HS-5 (cell line): ENCODE measurements around the gene GADD45A.
A peak's percentile ranks its signal among the peaks of the same experiment; 100 is the strongest.

Experiments
- DNase-seq: peaks from one replicate; pipeline ENCODE4 v3.0.0-alpha.2; 2012; ENCODE audit warnings: low read depth

The GADD45A gene

GRCh38 chr1:67668660-67669059, 16.3 kb upstream of the GADD45A start:
- no peak for DNase-seq

GRCh38 chr1:67672260-67672803, 12.7 kb upstream of the GADD45A start:
- DNase-seq = no peak

DNA sequence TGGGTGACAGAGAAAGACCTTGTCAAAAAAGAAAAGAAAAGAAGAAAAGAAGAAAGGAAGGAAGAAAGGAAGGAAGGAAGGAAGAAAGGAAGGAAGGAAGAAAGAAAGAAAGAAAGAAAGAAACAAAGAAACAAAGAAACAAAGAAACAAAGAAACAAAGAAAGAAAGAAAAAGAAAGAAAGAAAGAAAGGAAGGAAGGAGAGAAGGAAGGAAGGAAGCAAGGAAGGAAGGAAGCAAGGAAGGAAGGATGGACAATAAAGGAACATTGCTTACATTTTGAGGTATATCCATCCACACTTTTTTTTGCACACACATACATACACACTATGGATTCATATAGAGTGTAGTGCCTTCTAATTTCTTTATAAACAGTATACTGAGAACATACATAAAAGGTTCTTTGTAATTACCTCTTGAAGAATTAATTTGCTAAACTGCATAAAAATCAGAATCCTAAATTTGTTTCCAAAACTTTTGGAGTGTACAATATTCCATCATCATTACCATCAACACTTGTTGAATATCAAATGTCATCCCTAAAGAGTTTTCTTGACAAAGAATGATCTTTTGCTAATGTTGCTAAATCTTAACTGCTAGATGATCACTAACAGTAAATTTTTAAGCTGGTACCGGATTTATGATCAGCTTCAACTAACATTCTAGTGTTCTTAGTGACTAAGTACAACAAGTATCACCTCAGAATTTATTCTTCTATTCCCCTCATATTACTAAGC, 11.4 kb upstream of the GADD45A start:
- DNase-seq = no peak

DNA sequence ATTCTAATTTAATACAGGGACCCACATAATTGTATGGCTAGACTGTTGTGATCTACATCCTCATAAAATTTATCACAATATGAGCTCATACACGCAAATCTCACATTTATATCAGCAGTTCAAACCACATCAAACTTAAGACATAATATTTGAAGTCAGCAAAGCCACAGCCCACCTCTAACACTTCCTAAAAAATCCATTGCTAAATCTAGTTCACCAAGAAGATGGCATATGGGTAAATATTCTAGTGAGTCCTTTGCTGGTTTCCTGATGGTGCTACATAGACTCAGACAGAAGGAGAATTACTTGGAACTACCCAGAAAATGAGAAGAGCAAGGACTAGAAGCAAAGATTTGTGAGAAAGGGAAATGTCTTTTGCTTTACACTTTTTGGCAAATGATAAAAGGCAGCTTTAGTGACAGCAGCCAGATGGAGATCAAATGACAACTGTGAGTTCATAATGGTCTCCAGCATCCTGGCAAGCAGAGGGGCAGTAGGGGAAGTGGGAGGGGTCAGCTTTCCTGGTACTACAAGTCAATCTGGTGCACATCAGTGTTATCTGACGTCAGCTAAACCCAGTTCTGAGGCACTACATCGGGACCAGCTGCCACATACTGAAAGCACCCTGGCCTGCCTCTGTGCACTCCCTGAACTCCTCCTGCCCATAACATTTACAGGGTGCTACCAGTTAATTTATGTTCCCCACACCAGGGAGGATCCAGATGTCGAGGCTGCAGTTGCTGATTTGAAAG, 10.6 kb upstream of the GADD45A start:
- no peak for DNase-seq

GRCh38 chr1:67675800-67676199, 9.2 kb upstream of the GADD45A start:
- DNase-seq = no peak

GRCh38 chr1:67676287-67676686, 8.7 kb upstream of the GADD45A start:
- DNase-seq = no peak

- no peak for DNase-seq
These were observed 8.1 kb upstream of the GADD45A start for GRCh38 chr1:67676946-67677345.

GRCh38 chr1:67677408-67677807, 7.6 kb upstream of the GADD45A start:
- no peak for DNase-seq

DNA sequence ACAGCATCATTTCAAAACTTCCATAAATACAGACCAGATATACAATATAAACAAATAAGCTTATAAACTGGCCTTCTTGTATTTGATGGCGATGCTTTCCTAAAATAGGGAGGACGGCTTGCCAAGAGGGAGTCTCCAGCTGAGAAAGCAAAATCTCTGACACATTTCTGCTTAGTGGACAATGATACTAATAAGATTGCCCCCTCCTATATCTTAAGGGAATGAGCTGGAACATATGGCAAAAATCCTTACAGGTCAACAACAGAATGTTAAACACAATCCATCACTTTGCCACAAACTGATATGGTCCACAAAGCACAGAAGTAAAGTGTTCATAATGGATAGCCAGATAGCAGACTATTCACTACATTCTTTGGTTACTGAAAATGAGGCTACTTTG, 7.1 kb upstream of the GADD45A start:
- DNase-seq = no peak

GRCh38 chr1:67679691-67680090, 5.3 kb upstream of the GADD45A start:
- DNase-seq = no peak

DNA sequence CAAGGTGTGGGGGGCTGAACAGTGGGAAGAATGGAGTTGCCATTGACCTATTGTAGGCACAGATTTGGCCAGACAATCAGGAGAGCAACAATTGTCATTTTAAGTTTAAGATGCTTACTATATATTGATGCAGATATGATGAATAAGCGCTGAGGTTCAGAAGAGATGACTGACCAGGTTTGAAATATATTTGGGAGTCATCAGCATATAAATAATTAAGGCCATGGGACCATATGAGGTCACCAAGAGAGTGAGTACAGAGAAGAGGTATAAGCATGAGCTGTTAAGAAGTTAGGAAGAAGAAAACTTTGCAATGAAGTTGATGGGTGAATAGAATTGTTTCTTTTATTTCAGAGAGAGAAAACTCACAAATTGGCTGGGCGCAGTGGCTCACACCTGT, 4.5 kb upstream of the GADD45A start:
- DNase-seq = no peak

GRCh38 chr1:67682659-67683197, 2.3 kb upstream of the GADD45A start:
- peak; percentile 96 for DNase-seq

DNA sequence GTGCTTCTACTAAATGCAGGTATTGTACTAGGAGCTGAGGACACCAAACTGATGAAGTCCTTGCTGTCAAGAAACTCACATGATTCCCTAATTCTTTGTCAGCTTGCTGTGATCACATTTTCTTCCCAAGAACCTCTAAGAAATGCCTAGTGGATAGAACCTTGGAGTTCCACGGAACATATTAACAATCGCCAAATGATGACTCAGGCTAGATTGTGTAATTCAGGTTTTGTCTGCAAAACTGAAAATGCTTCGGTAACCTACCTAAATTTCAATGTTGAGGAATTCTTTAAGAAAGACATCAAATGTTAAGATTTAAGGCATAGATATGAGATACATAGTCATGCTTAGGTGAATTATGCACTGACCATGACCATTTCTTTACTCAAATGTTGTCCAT, 1.7 kb upstream of the GADD45A start:
- peak; percentile 81 for DNase-seq

DNA sequence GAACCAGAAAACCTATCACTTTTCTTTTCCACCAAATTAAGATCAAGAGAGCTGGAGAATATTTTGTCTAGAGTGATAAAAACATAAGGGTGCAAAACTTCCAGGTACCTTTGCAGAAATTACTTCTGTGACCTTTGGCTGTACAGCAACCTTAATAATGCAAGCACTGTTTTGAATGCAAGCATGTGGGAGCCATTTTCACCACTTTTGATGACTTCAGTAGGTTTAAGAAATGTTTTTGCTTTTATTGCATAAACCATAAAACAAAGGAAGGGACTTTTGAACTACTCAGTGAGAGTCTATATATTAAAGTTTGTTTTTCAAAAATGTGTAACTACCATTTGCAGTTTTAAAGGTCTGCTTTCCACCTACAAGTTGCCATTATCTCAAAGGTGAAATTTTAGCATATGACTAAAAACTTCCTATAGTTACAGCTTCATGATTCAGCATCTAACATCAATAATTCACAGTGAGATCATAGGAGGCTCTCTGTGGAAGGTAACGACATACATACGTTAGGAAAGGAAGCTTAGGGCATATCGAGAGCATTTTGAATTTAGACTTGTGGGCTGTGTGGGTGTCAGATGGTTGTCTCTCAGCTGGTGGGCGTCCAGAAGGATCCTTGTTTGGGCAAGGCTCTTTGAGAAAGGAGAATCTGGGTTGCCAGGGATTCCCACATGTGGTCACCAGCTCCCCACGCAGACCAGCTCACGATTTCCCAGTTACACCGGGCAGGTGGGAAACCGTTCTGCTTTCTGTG, 1.1 kb upstream of the GADD45A start:
- DNase-seq = no peak

- DNase-seq = no peak
These were observed 405 bp upstream of the GADD45A start for GRCh38 chr1:67684526-67685066.

GRCh38 chr1:67685558-67686266, 711 bp downstream of the GADD45A start:
- no peak for DNase-seq

- peak; percentile 97 for DNase-seq
These were observed 1.5 kb downstream of the GADD45A start for GRCh38 chr1:67686267-67687197.

GRCh38 chr1:67687198-67687545, 2.2 kb downstream of the GADD45A start:
- no peak for DNase-seq

- peak; percentile 73 for DNase-seq
These were observed 2.6 kb downstream of the GADD45A start for GRCh38 chr1:67687649-67688048.

DNA sequence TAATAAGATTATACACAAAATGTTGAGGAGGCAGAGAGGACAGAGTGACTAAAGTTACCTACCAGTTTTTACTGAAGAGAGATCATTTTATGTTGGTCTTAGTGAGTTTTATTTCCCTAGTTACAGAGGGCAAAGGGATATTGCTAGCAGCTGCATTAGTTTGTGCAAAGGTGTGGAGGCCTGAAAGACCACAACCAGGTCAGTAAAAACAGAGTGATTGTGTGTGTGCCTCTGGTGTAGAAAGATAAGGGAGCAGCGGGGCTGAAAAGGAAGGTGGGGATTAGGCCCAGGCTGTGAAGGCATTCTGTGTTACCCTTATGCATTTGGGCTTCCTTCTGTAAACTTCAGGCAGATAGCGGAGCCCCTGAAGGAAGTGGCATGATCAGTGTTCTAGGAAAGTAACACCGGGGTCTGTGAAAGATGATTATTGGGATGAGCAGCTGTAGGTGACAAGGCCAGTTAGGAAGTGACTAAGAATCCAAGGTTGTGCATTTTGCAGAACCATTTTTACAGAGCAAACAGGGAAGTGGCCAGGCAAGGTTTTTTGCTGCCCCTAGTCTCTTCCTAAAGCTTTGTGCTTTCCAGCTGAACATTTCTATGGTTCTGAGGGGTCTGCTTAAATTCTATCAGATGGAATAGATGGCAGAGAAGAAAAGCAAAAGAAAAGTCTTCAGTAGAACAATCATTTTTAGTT, 3.7 kb downstream of the GADD45A start:
- DNase-seq = no peak
